K562 (cell line): ENCODE results near the gene MAN2B1. TPM values are rescaled to one million over a fixed set of nuclear protein-coding genes. Genes with fewer than 3 reads are reported as not detected.

Experiments
- CHD2 ChIP-seq: IDR thresholded peaks from 2 replicates; pipeline ENCODE4 v1.6.1; 2011; ENCODE audit warnings: low read depth, low read length
- CREB1 ChIP-seq, 2 experiments: sonication (generic) in 1 of 2; formaldehyde crosslinking in 1 of 2; IDR thresholded peaks; 2 replicates each; pipeline versions ENCODE4 v1.6.1 to v1.8.0; 2012 to 2022; ENCODE audit warnings: inconsistent platforms in 1 of 2, mild to moderate bottlenecking in 1 of 2, missing genetic modification reagents in 1 of 2, moderate library complexity in 1 of 2
- CREM ChIP-seq: IDR thresholded peaks from 2 replicates; pipeline ENCODE4 v1.6.1; 2014; ENCODE audit warnings: antibody characterized with exemption, low read depth
- ELF4 ChIP-seq: fragments of 450-650 bp; formaldehyde crosslinking; IDR thresholded peaks from 2 replicates; pipeline ENCODE4 v1.4.0; 2022; ENCODE audit warnings: missing genetic modification characterization
- HMGN3 ChIP-seq: IDR thresholded peaks from 2 replicates; pipeline ENCODE4 v1.6.1; 2011; ENCODE audit warnings: borderline replicate concordance, low read depth, mild to moderate bottlenecking, mixed read lengths, low read length; ENCODE audit not compliant: insufficient read length; ENCODE audit errors: extremely low read depth
- KDM1A ChIP-seq, 2 experiments: fragments of 450-650 bp; IDR thresholded peaks; 2 replicates each; pipeline ENCODE4 v1.6.1; 2016; ENCODE audit warnings: mild to moderate bottlenecking in 2 of 2
- MEIS2 ChIP-seq: fragments of 450-650 bp; IDR thresholded peaks from 2 replicates; pipeline ENCODE4 v1.6.1; 2014; ENCODE audit warnings: mild to moderate bottlenecking; ENCODE audit not compliant: partially characterized antibody
- MYC ChIP-seq, 2 experiments: fragments of 250-450 bp in 1 of 2; sonication (Bioruptor Pico) in 1 of 2; IDR thresholded peaks; 2 replicates each; pipeline versions ENCODE4 v1.5.1 to v1.6.1; 2012 to 2021; ENCODE audit warnings: low read depth in 2 of 2, borderline replicate concordance in 1 of 2, improper control_type of control experiment in 1 of 2, low read length in 1 of 2, mild to moderate bottlenecking in 1 of 2, moderate library complexity in 1 of 2
- PHB ChIP-seq: fragments of 250-450 bp; sonication (Bioruptor Pico); IDR thresholded peaks from 2 replicates; pipeline ENCODE4 v1.5.0; 2021
- PKNOX1 ChIP-seq: fragments of 450-650 bp; IDR thresholded peaks from 2 replicates; pipeline ENCODE4 v1.6.1; 2016
- POLR2B ChIP-seq: fragments of 450-650 bp; IDR thresholded peaks from 2 replicates; pipeline ENCODE4 v1.6.1; 2018; ENCODE audit warnings: low read depth; ENCODE audit not compliant: partially characterized antibody
- POLR2G ChIP-seq: fragments of 200-400 bp; formaldehyde crosslinking; IDR thresholded peaks from 2 replicates; pipeline ENCODE4 v1.6.1; 2017; ENCODE audit warnings: low read depth, mild to moderate bottlenecking, antibody characterized with exemption, low read length, moderate library complexity
- RBBP5 ChIP-seq: fragments of 200-600 bp; sonication (generic); IDR thresholded peaks from 2 replicates; pipeline ENCODE4 v1.6.1; 2012; ENCODE audit warnings: borderline replicate concordance, mild to moderate bottlenecking, low read length, control low read depth, inconsistent platforms; ENCODE audit not compliant: insufficient read depth, poor library complexity, severe bottlenecking
- RUNX1 ChIP-seq: sonication (generic); IDR thresholded peaks from 2 replicates; pipeline ENCODE4 v1.6.1; 2016; ENCODE audit warnings: antibody characterized with exemption, low read depth
- SMC3 ChIP-seq: conservative IDR thresholded peaks from 2 replicates; pipeline ENCODE4 v1.6.1; 2011; ENCODE audit warnings: low read depth, low read length, improper control_type of control experiment; ENCODE audit not compliant: insufficient read depth
- SP1 ChIP-seq: sonication (generic); formaldehyde crosslinking; IDR thresholded peaks from 2 replicates; pipeline ENCODE4 v1.8.1; 2022; ENCODE audit warnings: mild to moderate bottlenecking, missing genetic modification reagents
- SPI1 ChIP-seq: IDR thresholded peaks from 2 replicates; pipeline ENCODE4 v1.6.1; 2011; ENCODE audit warnings: low read depth, low read length, control low read depth, borderline replicate concordance
- TCF7 ChIP-seq: sonication (generic); IDR thresholded peaks from 2 replicates; pipeline ENCODE4 v1.6.1; 2016; ENCODE audit warnings: antibody characterized with exemption, borderline replicate concordance
- YY1 ChIP-seq, 3 experiments: IDR thresholded peaks; 2 replicates each; pipeline ENCODE4 v1.6.1; 2011; ENCODE audit warnings: low read length in 2 of 3, mild to moderate bottlenecking in 2 of 3, moderate library complexity in 2 of 3, borderline replicate concordance in 1 of 3, control low read depth in 1 of 3, low read depth in 1 of 3; ENCODE audit not compliant: insufficient read depth in 3 of 3, insufficient replicate concordance in 2 of 3, control insufficient read depth in 1 of 3, insufficient read length in 1 of 3; ENCODE audit errors: extremely low read depth in 1 of 3
- ZBTB1 ChIP-seq: sonication (generic); formaldehyde crosslinking; IDR thresholded peaks from 2 replicates; pipeline ENCODE4 v1.8.1; 2023; ENCODE audit warnings: missing genetic modification reagents, low read depth, mild to moderate bottlenecking, borderline replicate concordance
- ZKSCAN3 ChIP-seq: fragments of 250-450 bp; sonication (Bioruptor Pico); IDR thresholded peaks from 2 replicates; pipeline ENCODE4 v1.4.0; 2020
- polyA plus RNA-seq, 8 experiments: library from polyadenylated mRNA; depleted of rRNA in 4 of 8; stranded (reverse) in 5 of 8; unstranded in 3 of 8; fragments of >200 nt; fragmentation: Nextera tagmentation in 2 of 8; fragmentation: Illumina TruSeq in 1 of 8; extraction: Ambion mirVana in 2 of 8; extraction: Trizol in 1 of 8; gene quantifications; 2 replicates each; pipeline versions ENCODE4 v1.2.1 to v1.2.3, GENCODE V29; 2011 to 2014; ENCODE audit warnings: inconsistent platforms in 1 of 8, missing spikeins in 1 of 8
- total RNA-seq, 7 experiments: library from RNA; depleted of rRNA in 6 of 7; stranded (reverse); fragments of >200 nt in 6 of 7; fragmentation: Illumina TruSeq in 2 of 7; extraction: Trizol in 2 of 7; gene quantifications; 2 replicates each; pipeline versions ENCODE4 v1.2.1 to v1.2.3, GENCODE V29; 2011 to 2021; ENCODE audit warnings: low replicate concordance in 1 of 7
- TF ChIP-seq, protein P1 (sequence below), 3 experiments: IDR thresholded peaks in 2 of 3; conservative IDR thresholded peaks in 1 of 3; 2 replicates each; pipeline ENCODE4 v1.5.1; 2011 to 2012; ENCODE audit warnings: low read length in 3 of 3, mild to moderate bottlenecking in 3 of 3, control low read depth in 2 of 3, improper control_type of control experiment in 1 of 3, inconsistent platforms in 1 of 3, low read depth in 1 of 3, mixed read lengths in 1 of 3, moderate library complexity in 1 of 3; ENCODE audit not compliant: insufficient read depth in 2 of 3
- TF ChIP-seq, protein P2 (sequence below): fragments of 250-450 bp; sonication (Bioruptor Pico); IDR thresholded peaks from 2 replicates; pipeline ENCODE4 v1.8.0; 2021; ENCODE audit warnings: moderate library complexity, mild to moderate bottlenecking, inconsistent platforms

MAN2B1 gene
- total and polyA plus RNA-seq, 9 of the 15 experiments (the other 6 are each of a cell fraction or from before 2014, with no cell fraction given) = 0.59 to 33.8 (median 11.4) TPM

DNA sequence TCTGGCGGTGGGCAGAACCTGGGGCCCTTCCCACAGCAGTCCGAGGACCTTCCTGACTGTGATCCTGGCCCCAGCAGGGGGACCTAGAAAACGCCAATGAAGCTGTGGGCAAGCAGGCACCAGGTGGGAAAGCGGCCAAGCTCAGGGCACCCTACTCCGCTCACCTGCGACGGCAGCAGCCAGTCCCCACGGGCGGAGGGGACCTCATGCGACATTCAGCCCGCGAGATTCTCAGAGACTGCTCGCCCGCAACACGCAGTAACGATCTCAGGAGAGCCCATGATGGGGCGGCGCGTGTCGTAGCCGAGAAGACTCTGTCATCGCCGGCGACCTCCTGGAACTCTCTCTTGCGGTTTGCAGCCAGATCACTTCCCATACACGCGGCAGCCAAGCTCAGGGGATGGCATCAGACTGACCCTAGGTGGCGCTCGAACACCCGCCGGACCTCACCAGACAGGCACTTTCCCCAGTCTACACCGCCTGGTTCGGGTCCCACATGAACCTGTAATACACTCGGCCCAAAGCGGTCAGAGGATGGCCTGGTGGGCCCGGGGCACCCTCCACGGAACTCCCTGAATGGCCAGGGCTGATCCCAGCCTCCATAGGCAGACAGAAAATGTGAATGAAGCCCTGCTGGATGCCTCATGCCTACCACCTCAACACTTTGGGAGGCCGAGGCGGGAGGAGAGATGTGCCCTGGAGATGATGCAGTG, 26.5 kb downstream of the MAN2B1 start (continued):
- TF ChIP-seq SMC3 (peak; percentile 58; the same call in 1 of the 2 replicates), ELF4 (CRISPR knock-in tag) (no peak), RBBP5 (peak; percentile 29), ZKSCAN3 (CRISPR knock-in tag) (no peak), MEIS2 (peak; percentile 68), PHB (CRISPR knock-in tag) (0 out of 2 replicates have a peak, but pooled peaks have one; percentile 31), CHD2 (no peak), YY1 (IDR thresholded peaks at IDR 0.05; ENCODE audit: borderline replicate concordance in 1 of 3, control insufficient read depth in 1 of 3, extremely low read depth in 1 of 3, insufficient read depth in 3 of 3, insufficient read length in 1 of 3, insufficient replicate concordance in 2 of 3, low read depth in 1 of 3, low read length in 2 of 3) (peak in 1 of 3 experiments; percentile 21), POLR2B (no peak), POLR2G (peak; percentile 63), RUNX1 (0 out of 2 replicates have a peak, but pooled peaks have one; percentile 45), PKNOX1 (peak; percentile 7; the same call in 1 of the 2 replicates), SP1 (CRISPR knock-in tag) (0 out of 2 replicates have a peak, but pooled peaks have one; percentile 43), MYC (IDR thresholded peaks at IDR 0.05; ENCODE audit: low read depth, low read length) (peak; percentile 82), MYC (CRISPR knock-in tag; IDR thresholded peaks at IDR 0.05; ENCODE audit: borderline replicate concordance, low read depth) (no peak), KDM1A (IDR thresholded peaks at IDR 0.05) (0 out of 4 replicates have a peak, but pooled peaks of 1 of the 2 experiments have one; percentile 22), SPI1 (peak; percentile 24; the same call in 1 of the 2 replicates), CREB1 (IDR thresholded peaks at IDR 0.05) (peak; percentile 19; the same call in 1 of the 2 replicates), CREB1 (CRISPR knock-in tag; IDR thresholded peaks at IDR 0.05) (peak; percentile 57; the same call in 1 of the 2 replicates), TCF7 (0 out of 2 replicates have a peak, but pooled peaks have one; percentile 52), CREM (peak; percentile 82), HMGN3 (peak; percentile 27), ZBTB1 (CRISPR knock-in tag) (no peak)
- TF ChIP-seq, protein P1, sequence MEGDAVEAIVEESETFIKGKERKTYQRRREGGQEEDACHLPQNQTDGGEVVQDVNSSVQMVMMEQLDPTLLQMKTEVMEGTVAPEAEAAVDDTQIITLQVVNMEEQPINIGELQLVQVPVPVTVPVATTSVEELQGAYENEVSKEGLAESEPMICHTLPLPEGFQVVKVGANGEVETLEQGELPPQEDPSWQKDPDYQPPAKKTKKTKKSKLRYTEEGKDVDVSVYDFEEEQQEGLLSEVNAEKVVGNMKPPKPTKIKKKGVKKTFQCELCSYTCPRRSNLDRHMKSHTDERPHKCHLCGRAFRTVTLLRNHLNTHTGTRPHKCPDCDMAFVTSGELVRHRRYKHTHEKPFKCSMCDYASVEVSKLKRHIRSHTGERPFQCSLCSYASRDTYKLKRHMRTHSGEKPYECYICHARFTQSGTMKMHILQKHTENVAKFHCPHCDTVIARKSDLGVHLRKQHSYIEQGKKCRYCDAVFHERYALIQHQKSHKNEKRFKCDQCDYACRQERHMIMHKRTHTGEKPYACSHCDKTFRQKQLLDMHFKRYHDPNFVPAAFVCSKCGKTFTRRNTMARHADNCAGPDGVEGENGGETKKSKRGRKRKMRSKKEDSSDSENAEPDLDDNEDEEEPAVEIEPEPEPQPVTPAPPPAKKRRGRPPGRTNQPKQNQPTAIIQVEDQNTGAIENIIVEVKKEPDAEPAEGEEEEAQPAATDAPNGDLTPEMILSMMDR (IDR thresholded peaks at IDR 0.05 in 2 of 3, conservative IDR thresholded peaks at IDR 0.05 in 1 of 3; ENCODE audit: insufficient read depth in 2 of 3, low read depth in 1 of 3, low read length in 3 of 3) = peak; percentile 75 to 91 (median 85)
- TF ChIP-seq, protein P2, sequence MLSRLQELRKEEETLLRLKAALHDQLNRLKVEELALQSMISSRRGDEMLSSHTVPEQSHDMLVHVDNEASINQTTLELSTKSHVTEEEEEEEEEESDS = no peak
